Stimulated activated CD8-positive, alpha-beta memory T cell treated with anti-CD3 and anti-CD28 coated beads, Interleukin-12 subunit alpha, Interleukin-12 subunit beta, amount 100 ng/mL, for 24 hours (primary cell): Measurements from ENCODE around the gene KLK5.

Experiments
- DNase-seq: peaks from one replicate; pipeline ENCODE4 v3.0.0-alpha.2; 2020; ENCODE audit errors: extremely low read depth

KLK5 gene

DNA sequence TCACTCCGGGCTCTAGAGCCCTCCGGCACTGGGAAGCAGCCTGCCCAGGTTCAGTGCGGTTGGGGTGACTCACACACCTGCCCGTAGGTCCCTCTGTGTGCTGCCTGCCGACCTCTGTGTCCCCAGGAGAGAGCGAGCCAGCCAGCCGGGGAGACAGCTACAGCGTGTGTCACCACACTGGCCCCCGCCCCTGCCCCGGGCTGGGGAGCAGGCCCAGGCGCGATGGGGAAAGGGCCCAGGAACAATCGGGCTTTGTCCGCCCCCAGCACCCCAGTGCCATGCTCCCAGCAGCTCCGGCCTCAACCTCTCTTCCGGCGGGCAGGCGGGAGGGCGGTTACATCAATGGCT lies 16.5 kb upstream of the KLK5 start, which contains the start of gene KLK6:
TSS of gene KLK6 (minus strand) at position 179 of the 348 bp plus-strand sequence. CDS start 1,487 bp downstream, outside the sequence.
- DNase-seq = no peak

- no peak for DNase-seq
Observed at GRCh38 chr19:50968716-50969412, 16.0 kb upstream of the KLK5 start.

DNA sequence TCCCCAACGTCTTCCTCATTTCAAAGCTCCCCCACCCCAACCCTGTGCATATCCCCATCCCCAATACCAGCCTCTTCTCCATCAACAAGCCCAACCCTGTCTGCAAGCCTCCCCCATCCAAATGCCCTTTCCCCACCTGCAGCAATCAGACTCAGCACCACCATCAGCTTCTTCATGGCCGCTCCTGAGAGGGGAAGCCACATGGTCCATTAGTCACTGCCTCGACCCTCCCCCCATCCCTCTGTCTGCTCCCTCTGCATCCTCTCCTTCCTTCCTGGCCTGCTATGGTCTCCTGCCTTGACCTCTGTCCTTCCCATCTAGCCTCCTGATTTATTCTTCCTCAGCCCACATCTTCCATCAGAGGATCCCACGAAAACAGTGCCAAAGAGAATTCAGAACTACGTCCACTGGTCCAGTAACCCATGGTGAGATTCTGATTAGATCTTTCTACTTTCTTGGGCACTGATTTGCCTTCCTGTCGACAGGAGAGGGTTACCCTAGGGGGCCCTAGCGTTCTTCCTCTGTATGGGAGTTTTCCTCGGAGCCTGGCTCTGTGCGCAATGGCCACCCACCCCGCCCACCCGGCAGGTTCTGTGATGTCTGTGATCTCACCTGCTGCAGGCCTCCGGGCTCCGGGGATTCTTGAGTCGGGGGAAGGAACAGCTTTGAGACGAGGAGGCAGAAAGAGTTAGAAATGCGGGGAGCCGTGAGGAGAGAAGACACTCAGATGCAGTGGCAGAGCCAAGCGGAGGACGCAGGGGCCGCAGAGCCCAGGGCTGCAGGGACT lies 15.3 kb upstream of the KLK5 start:
- no peak for DNase-seq

- DNase-seq = no peak
Observed at GRCh38 chr19:50964266-50964665, 11.4 kb upstream of the KLK5 start.

DNA sequence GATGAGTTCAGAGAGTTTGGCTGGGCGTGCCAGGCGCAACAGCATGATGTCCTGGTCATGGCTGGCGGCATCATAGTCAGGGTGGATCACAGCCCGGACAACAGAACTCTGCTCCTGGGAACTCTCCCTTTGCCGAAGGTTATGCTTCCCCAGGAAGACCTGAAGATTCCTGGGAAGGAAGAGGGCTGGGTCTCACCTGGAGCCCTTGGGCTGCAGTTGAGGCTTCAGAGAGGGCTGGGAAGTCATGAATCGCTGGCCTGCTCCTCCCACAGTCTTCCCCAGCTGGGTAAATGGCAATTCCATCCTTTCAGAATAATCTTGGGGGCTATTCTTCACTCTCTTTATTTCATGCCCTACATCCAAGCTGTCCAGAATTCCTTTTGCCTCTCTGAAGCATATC lies 10.5 kb upstream of the KLK5 start:
- no peak for DNase-seq

GRCh38 chr19:50962245-50962644 lies 9.4 kb upstream of the KLK5 start:
- DNase-seq = no peak

GRCh38 chr19:50959731-50960500 lies 7.1 kb upstream of the KLK5 start:
- no peak for DNase-seq

DNA sequence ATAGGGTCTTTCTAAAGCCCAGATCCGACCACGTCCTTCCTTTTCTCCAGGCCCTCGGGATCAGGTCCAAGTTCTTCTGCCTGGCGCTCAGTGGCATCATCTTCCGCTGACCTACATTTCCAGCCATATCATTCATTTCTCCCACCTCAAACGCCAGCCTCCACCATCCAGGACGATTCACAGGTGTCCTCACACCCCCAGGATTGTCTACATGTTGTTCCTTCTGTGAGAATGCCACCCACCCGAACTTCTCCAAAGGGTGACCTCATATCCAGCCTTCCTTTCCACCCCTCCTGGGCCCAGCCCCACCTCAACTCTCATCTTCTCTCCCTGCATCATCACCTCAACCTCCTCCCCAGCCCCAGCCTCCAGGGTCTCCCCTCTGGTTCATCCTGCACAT lies 4.7 kb upstream of the KLK5 start:
- DNase-seq = no peak

DNA sequence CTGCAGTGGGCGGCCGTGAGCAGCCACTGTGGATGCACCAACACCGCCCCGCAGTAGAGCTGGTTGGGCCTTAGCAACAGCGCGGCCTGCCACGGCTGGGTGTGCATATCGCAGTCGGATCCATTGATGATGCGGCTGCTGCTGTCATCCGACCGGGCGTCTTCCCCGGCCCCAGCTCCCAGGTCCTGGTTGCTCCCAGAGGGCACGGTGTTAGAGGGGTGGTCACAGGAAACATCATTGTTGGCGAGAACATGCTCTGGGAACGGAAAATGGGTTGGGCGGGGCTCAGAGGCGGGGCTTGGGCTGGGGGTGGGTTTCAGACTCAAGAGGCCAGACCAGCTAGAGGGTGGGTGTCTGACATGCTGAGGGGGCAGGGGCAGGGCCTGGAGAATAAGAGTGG lies 3.0 kb downstream of the KLK5 start:
- DNase-seq = no peak

GRCh38 chr19:50947123-50947522 lies 5.7 kb downstream of the KLK5 start:
- DNase-seq = no peak

- DNase-seq = no peak
Observed at GRCh38 chr19:50944795-50945194, 8.0 kb downstream of the KLK5 start.

GRCh38 chr19:50943074-50943828 lies 9.6 kb downstream of the KLK5 start:
- DNase-seq = no peak

GRCh38 chr19:50939596-50939995 lies 13.2 kb downstream of the KLK5 start:
- no peak for DNase-seq

DNA sequence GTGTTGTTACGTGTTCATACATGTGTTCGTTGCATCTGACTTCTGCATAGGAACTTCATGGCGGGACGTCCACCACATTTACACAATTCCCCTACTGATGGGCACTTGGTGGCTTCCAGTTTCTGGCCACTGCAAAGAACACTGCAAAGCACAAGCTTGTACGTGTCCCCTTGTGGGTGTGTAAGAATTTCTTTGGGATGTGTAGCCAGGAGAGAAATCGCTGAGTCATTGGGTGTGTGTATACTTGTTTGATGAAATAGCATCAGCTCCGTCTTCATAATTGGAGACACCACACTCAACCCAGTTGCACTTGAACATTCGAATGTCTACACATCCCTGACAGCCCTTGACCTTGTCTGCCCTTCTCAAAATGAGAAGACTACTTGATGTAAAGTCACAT lies 19.2 kb downstream of the KLK5 start:
- no peak for DNase-seq

- no peak for DNase-seq
Observed at GRCh38 chr19:50932690-50933083, 20.2 kb downstream of the KLK5 start.

- no peak for DNase-seq
Observed at GRCh38 chr19:50932018-50932689, 20.7 kb downstream of the KLK5 start.

GRCh38 chr19:50931023-50931422 lies 21.8 kb downstream of the KLK5 start:
- DNase-seq = no peak

DNA sequence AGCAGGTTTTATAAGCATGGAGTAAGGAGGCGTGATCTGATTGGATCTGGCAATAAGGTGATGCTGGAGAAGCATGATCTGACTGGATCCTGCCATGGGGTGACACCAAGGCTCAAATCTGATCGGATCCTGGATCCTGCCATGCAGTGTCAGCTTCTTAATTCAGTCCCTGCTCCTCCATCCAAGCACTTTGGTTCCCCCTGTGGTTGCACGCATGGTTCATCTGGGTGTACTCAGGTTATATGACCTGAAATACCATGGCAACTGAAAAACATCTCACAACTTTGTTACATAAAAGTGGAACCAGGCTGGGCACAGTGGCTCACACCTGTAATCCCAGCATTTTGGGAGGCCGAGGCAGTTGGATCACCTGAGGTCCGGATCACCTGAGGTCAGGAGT lies 24.0 kb downstream of the KLK5 start:
- DNase-seq = no peak

DNA sequence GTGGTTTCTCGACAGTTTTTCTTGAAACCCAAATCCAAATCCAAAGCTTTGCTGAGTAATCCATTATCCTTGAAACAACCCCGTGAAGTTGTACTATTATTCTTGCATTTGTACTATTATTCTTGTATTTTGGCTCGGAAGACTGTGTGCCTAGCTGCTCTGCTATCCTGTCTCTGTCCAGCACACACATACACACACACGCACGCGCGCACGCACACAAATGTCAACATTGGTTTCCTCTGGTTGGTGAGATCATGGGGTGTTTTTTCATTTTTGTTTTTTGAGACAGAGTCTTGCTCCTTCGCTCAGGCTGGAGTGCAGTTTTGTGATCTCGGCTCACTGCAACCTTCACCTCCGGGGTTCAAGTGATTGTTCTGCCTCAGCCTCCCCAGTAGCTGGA lies 26.7 kb downstream of the KLK5 start:
- no peak for DNase-seq

- DNase-seq = no peak
Observed at GRCh38 chr19:50925734-50926133, 27.1 kb downstream of the KLK5 start.

GRCh38 chr19:50924586-50924985 lies 28.3 kb downstream of the KLK5 start:
- no peak for DNase-seq
